Stimulated activated CD8-positive, alpha-beta memory T cell treated with anti-CD3 and anti-CD28 coated beads, Interleukin-7, amount 100 ng/mL, for 48 hours (primary cell): ENCODE measurements around the gene SEMA3A.
"Not testable (repeated sequence)": the region's sequence is repeated elsewhere in the genome, so short reads cannot be mapped to it uniquely, and the experiment has no call there.

Experiments used
- DNase-seq, 2 donors: peaks; one replicate each; pipeline ENCODE4 v3.0.0-alpha.2; 2020; ENCODE audit warnings: low read depth in 1 of 2; ENCODE audit errors: extremely low read depth in 1 of 2

SEMA3A gene

DNA sequence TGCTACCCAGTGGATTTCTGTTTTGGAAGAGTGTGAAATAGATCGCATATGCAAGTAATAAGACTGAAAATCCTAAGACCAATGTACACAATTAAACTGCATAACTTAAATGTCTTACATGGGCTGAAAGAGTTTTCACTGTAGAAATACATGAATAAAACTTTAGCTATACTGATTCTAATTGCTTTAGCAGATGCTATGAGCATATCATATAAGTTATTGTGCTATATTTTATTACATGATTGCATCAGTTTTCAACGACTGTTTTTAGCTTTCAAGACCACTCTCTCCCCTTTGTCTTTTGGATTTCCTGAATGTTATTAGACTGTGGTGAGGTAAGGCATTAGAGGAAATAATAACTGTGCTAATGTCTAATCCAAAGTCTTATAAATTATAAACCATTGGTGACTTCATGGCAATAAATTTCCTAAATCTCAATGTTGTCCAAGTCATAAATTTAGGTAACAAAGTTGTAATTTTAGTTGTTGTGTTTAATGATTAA lies 124.5 kb downstream of the SEMA3A start:
- DNase-seq: no peak

DNA sequence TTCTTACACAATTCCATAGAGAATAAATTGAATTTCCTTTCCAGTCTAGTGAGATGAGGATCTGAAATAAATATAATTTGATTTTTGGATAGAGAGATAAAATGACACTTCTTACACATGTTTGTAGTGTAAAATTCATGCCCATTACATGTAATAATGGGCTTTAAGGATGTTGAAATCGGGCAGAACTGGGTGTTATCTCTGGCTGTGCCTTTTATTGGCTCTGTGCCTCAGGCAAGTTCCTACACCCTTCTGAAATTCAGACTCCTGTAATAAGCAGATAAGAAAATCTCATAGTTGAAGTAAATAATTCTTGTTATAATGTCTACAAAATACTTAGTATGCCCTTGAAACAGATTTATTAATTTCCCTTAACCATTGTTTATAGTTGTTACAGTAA lies 125.6 kb downstream of the SEMA3A start:
- no peak for DNase-seq

DNA sequence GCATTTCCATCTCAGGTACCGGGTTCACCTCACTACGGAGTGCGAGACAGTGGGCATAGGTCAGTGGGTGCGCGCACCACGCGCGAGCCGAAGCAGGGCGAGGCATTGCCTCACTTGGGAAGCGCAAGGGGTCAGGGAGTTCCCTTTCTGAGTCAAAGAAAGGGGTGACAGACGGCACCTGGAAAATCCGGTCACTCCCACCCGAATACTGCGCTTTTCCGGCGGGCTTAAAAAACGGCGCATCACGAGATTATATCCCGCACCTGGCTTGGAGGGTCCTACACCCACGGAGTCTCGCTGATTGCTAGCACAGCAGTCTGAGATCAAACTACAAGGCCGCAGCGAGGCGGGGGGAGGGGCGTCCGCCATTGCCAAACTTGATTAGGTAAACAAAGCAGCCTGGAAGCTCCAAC lies 132.1 kb downstream of the SEMA3A start:
- not testable (repeated sequence) for DNase-seq

DNA sequence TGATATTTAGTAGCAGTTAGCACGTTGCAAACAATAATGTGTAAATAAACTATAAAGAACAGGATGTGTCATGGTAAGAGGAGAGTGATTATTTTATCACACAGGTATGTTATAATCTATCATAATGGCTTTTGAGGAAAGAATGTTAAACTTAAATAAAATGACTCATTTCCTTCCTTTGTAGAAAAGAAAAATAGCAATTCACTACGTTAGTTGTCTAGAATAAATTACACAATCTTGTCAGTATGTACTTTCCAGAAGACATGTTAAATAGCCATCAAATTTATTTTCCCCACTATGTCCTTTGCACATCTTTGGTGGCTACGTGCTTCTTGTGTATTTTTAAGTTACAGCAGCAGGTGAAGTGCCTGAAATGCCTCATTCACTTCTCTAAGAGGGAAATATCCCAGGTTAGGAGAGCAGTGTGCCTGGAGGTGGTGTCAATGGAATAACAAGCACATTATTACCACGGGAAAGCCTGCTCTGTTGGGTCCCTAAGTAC lies 133.8 kb downstream of the SEMA3A start:
- DNase-seq: no peak

DNA sequence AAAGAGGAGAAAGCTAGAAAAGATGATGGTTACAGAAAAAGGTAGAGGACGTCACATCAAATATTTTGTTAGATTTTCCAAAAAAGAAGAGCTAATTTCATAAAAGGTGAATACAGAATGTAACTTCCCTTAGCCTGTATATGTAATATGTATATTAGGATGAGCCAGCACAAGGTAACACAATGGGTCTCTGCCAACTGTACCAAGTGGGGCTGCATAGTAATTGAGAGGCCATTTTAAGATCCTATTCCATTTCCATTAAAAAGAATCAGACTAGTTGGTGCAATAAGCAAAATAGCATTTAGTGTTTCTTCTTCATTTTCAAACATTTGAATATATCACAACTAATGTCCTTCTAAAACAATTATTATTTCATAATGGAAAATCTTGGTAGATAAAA lies 134.6 kb downstream of the SEMA3A start:
- no peak for DNase-seq

DNA sequence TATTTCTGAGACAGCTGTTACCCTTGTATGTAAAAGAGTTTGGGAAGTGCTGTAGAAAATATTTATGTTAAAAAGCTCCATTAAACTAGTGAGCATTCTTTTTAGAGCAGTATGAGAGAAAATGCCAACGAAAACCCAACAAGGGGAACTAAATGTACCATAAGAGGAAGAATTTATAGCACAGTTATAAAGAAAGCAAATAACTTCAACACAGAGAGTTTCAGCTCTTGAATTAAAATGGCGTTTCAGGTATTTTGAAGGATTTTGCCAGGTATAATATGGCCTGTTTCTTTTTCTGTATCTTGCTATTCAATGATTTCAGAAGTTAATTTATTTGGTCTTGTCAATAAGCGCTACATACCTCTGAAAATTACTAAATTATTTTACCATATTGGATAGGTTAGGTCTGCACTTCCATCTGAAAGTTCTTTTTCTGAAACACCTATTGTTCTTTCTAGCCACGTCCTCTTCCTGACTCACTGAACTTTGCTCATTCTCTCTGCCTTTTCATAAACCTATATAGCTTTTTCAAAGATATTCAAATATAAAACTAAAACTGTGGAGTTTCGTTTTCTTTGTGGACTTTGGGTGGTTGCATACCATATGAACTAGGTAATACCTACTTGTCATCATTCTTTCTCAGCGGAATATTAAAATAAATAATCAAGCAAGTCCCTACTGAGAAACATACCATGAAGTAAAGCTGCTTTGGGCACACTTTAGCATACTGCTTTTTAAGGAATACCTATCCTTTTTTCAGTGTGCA lies 136.1 kb downstream of the SEMA3A start:
- DNase-seq: no peak

DNA sequence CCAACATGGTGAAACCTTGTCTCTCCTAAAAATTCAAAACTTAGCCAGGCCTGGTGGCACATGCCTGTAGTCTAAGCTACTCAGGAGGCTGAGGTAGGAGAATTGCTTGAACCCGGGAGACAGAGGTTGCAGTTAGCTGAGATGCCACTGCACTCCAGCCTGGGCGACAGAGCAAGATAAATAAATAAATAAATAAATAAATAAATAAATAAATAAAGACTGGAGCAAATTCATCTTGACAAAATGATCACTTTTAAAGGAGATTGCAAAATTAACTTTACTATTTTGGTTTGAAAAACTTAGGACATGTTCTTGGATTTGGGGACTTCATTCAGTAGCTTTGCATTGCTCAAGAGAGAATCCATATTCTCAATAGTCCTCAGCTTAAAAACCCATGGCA lies 137.0 kb downstream of the SEMA3A start:
- no peak for DNase-seq

DNA sequence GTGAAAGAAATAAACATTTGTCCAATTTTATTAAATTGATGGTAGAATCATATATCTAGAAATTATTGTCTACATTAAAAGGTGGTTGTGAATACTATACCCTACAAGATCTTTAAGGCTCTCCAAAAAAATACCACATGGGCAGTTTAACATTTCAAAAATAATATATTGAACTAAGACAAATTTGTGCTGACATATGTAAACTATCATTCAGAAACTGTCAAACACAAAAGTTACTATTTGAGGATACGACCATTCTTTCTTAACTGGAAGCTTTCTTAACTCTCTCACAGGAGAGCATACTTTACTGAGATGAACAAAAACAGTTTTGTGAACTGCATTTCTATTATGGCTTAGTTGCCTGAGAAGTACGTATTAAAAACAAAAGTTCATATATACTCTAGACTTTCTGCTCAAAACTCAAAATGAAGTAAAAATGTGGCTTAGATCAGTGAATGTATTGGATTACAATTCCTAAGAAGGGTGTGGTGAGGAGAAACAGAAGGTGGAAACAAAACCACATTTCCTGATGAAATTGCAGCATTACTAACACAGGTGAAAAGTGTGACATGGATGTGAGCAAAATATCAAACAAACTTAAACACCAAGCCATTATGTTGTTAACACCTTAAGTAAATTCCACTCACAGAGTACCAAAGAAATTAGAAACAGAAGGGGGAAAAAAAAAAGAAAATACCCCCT lies 138.5 kb downstream of the SEMA3A start:
- DNase-seq: no peak

DNA sequence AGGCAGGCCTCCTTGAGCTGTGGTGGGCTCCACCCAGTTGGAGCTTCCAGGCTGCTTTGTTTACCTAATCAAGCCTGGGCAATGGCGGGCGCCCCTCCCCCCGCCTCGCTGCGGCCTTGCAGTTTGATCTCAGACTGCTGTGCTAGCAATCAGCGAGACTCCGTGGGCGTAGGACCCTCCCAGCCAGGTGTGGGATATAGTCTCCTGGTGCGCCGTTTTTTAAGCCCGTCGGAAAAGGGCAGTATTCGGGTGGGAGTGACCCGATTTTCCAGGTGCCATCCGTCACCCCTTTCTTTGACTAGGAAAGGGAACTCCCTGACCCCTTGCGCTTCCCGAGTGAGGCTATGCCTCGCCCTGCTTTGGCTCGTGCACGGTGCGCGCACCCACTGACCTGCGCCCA lies 139.4 kb downstream of the SEMA3A start:
- not testable (repeated sequence) for DNase-seq

DNA sequence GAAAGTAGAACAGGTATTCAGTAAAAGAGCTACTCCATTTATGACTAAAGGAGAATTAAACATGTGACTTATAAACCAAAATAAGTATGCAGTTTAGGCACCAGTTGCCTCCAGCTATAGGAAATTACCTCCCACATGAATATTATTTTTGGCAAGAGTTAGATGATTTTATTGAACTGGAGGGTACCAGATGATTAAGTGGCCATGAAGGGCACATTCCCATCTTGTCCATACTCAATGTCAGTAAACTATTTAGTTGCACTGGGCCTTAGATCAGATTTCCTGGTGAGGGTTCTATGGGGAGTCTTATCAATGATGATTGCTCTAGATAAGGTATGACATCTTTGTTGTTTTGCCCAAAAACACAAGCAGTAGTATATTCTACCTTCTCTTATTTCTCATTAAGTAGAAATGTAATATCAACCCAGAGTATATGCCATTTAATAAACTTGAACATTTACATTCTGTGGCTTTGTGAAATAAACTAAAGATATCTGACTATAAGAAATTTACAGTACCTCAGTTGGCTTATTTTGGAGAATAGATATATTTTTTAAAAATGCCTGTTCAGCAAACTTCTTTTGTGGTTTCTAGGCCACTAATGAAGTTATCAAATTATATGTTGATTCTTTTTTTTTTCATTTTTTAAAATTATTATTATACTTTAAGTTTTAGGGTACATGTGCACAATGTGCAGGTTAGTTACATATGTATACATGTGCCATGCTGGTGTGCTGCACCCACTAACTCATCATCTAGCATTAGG lies 145.3 kb downstream of the SEMA3A start:
- DNase-seq: no peak

DNA sequence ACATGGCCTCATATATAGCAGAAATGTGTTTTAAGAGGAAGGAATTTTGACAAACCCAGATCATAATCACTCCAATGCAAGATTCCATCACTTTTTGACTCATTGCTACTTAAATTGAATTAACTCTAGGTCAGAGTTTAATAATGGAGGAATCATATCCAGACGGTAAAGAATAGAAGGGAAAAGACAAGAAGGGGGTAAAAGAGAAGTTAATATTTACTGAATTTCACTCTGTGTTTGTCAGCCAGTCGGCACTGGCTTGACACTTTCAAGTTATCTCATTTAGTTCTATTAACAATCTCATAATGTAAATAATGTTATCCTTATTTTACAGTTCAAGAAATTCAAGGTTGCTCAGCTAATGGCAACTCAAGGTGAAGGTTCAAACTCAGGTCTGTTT lies 147.5 kb downstream of the SEMA3A start:
- DNase-seq: no peak

DNA sequence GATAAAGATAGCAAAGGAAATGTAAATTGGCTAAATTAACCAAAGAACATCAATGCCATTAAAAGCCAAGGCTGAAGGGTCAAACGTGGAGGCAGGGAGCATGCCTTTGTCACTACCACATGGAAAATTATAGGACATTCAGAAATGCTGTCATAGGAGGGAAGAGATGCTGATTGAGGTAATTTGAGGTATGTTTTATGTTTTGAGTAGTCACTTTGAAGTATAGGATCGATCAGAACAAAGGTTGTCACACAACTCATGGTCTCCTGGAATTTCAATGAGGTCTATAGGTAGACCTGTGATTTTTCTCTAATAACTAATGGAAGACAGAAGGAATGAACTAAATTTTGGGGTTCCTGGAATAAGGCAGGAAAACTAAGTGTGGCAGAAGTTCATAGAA lies 149.8 kb downstream of the SEMA3A start:
- no peak for DNase-seq

DNA sequence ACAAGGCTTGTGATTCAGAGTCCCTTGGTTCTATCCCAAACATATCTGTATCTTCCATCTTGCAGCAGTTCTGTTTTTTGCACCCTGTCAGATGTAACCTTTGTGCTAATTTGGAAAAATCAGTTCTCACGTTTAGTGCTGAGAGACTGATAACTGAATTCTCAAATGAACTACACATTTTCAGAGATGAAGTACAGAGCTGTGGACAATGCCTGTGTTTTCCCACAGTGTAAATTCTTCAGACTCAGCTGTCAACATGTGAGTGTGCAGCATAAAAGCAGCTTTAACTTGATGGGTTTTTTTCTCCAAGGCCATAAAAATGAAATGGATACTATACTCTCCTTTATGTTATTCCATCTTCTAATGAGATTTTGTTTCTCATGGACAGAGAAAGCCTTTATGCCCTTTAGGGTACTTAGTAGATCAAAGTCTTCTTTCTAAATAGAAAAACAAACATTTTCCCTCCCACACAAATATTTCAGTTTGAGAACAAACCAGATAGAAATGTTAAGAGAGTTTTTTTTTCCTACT lies 150.9 kb downstream of the SEMA3A start:
- DNase-seq: no peak

DNA sequence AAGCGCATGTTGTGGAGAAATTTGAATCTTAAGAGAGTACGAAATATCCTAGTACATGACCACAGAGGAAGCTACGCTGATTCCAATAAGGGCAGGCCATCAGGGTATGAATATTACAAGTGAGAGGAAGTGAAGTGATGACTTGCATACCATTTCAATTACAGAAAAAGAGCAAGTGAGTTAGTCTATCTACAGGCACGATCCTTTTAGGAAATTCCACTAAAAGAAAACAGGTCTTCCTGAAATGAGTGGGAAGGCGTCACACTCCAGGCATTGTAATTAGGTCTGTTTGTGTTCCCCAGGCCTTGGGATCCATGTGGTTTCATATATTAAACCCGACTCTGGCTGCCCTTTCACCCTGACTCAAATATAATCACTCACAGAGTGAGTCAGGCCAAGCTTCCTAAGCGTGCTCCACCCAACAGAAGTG lies 152.5 kb downstream of the SEMA3A start:
- no peak for DNase-seq

DNA sequence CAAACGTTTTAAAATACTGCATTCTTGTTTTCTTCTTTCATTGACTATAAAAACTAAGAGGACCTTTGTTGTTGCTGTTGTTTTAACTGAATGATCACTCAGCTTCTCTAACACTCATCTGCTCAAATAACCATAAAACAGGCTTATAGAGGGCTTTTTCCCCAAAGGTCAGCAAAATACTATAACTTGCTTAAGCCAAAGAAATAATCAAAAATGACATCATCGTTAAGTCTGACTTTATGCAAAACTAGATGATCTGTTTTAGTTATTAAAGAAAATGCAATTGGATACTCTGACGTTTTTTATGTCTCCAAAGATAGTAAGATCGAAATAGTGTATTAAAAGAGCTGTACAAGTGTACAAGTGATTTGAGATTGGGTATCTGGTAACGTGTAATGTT lies 152.9 kb downstream of the SEMA3A start:
- no peak for DNase-seq

DNA sequence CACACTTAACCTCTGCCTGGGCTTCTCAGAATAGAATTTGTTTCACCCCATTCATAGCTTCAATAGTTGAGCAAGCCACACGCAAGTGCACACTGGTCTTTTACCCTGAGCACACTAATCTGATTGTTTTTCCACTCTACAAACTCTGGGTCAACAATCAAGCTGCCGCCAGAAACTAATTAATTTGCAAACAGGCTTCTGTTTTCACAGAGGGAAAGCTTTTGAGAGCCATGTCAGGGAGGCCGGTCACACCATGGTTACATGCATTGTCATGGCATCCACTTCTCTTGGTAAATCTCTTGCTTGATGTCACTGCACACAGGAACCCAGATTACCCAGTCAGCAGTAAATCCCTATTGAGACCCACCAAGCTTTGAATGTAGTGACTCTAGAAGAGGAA lies 154.2 kb downstream of the SEMA3A start:
- no peak for DNase-seq

DNA sequence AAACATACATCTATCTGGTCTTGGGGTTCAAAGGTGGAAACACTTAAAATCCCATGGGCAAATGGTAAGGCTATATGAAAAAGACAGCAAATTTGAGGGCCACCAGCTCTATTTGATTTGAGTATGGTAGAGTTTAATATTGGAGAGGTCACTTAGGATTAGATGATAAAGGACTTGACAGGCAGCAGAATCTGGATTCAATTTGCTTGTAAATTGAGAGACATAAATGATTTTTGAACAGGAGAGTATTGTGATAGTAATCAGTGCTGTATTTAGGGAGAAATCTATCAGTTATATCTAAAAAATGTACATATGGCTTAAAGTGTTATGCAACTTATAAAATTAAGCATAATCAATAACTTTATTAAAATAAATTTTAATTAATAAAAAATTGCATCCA lies 155.2 kb downstream of the SEMA3A start:
- no peak for DNase-seq

DNA sequence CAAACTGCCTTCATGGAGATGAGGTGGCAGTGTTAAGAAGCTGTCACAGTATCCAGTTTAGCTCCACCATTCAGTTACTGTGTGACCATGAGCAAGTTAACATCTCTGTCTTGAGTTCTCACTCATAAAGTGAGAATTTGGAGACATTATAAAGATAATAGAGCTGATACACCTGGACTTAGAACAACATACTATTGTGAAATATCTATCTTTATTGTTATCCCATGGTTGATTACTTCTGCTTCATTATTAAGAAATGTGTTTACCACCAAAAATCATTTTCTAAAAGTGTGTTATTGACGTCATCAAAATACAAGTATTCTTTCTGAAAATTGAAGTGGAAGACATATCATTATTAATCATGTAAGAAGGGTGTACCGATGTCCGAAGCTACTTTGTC lies 166.9 kb downstream of the SEMA3A start:
- no peak for DNase-seq

DNA sequence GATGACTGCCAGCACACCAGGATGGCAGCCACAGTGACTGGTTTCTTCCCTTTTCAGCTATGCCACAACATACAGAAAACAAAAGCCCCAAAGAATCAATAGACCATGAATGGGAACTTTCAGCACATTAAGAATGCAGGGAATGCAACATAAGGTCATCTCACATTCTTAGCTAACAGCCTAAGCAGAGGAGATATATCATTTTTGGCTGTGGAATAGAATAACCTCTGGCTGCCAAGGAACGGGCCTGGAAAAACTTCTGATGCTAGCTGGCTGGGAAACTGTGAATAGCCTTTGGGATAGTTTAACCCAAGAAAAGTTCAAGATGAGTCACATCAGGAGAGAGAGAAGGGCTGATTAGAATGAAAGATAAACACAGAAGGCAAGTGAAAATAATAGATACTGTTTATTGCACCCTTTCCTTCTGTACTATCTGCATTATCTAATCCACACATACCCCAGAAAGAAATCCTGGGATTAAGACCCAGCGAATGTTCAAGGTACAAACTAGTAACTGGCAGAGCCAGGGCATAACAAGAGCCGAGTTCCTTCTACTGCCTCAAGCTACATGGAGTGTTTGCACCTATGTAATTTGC lies 169.2 kb downstream of the SEMA3A start:
- no peak for DNase-seq

DNA sequence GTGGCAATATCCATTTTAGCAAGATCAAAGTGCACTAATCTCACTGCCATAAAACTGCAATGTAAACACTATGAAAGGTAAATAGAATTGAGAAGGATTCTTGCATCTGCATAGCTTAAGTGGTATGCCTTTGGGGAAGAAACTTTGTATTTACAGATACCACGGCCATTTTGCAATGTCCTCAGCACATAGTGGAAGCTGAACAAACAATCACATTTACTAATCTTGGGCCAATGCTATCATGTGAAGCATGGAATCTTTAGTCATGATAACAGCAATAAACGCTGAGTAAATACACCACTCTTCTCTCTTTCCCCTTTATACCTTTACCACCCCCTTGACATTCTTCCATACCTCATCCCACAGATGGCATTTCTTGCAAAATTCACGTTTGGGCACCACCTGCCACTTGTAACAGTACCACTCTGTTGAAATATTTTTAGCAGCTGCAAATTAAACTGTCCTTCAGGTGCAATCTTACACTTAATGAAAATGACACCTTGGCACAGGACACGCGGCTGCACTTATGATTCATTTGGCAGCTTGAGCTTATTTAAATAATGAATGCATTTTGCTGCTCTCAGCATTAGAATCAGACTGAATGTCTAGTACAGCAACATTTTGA lies 171.8 kb downstream of the SEMA3A start:
- no peak for DNase-seq
